C4-2B (cell line): ENCODE measurements around the gene CMTM7.

Experiments
- ZFX ChIP-seq: fragments of 450-650 bp; IDR thresholded peaks from 2 replicates; pipeline ENCODE4 v1.6.1; 2017
- TF ChIP-seq, protein P1 (sequence below): fragments of 450-650 bp; conservative IDR thresholded peaks from 2 replicates; pipeline ENCODE4 v1.5.1; 2017; ENCODE audit warnings: mild to moderate bottlenecking

- TF ChIP-seq, protein P1, sequence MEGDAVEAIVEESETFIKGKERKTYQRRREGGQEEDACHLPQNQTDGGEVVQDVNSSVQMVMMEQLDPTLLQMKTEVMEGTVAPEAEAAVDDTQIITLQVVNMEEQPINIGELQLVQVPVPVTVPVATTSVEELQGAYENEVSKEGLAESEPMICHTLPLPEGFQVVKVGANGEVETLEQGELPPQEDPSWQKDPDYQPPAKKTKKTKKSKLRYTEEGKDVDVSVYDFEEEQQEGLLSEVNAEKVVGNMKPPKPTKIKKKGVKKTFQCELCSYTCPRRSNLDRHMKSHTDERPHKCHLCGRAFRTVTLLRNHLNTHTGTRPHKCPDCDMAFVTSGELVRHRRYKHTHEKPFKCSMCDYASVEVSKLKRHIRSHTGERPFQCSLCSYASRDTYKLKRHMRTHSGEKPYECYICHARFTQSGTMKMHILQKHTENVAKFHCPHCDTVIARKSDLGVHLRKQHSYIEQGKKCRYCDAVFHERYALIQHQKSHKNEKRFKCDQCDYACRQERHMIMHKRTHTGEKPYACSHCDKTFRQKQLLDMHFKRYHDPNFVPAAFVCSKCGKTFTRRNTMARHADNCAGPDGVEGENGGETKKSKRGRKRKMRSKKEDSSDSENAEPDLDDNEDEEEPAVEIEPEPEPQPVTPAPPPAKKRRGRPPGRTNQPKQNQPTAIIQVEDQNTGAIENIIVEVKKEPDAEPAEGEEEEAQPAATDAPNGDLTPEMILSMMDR: no peak
- TF ChIP-seq ZFX: no peak
Observed at GRCh38 chr3:32352563-32352962, 39.1 kb upstream of the CMTM7 start.
